ENCODE measurements around the gene MRPL36. TPM values are rescaled to one million over a fixed set of nuclear protein-coding genes. Genes with fewer than 3 reads are reported as not detected.

The MRPL36 gene
- total RNA-seq, 1 experiment from 2014 or later, result 79.9 TPM

DNA sequence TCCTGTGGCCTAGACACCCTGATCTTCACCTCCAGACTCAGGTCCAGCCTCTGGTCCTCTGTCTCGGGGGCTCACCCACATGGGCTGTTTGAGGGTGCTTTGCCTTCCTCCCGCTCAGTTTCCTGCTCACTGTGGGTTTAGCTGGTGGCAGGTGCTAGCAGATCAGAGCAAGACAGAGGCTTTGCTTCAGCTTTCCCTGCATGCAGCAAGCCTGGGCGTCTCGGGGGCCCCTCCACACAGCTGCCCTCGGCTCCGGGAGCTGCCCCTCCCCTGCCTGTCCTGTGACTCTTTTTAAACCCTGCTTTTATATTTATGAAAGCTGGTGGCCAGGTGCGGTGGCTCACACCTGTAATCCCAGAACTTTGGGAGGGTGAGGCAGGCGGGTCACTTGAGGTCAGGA, 14.6 kb downstream of the MRPL36 start:
- TF ChIP-seq CTCF (IDR thresholded peaks at IDR 0.05), result no peak
- TF ChIP-seq, protein P1, sequence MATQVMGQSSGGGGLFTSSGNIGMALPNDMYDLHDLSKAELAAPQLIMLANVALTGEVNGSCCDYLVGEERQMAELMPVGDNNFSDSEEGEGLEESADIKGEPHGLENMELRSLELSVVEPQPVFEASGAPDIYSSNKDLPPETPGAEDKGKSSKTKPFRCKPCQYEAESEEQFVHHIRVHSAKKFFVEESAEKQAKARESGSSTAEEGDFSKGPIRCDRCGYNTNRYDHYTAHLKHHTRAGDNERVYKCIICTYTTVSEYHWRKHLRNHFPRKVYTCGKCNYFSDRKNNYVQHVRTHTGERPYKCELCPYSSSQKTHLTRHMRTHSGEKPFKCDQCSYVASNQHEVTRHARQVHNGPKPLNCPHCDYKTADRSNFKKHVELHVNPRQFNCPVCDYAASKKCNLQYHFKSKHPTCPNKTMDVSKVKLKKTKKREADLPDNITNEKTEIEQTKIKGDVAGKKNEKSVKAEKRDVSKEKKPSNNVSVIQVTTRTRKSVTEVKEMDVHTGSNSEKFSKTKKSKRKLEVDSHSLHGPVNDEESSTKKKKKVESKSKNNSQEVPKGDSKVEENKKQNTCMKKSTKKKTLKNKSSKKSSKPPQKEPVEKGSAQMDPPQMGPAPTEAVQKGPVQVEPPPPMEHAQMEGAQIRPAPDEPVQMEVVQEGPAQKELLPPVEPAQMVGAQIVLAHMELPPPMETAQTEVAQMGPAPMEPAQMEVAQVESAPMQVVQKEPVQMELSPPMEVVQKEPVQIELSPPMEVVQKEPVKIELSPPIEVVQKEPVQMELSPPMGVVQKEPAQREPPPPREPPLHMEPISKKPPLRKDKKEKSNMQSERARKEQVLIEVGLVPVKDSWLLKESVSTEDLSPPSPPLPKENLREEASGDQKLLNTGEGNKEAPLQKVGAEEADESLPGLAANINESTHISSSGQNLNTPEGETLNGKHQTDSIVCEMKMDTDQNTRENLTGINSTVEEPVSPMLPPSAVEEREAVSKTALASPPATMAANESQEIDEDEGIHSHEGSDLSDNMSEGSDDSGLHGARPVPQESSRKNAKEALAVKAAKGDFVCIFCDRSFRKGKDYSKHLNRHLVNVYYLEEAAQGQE (IDR thresholded peaks at IDR 0.05; ENCODE audit: insufficient read depth in 1 of 2, low read depth in 2 of 2, low read length in 1 of 2), result no peak
- no peak for TF ChIP-seq POLR2AphosphoS5 (IDR thresholded peaks at IDR 0.05; ENCODE audit: low read depth, low read length)
- no peak for TF ChIP-seq TCF7L2 (IDR thresholded peaks at IDR 0.05; ENCODE audit: low read depth, low read length)
- no peak for TF ChIP-seq SIN3A (IDR thresholded peaks at IDR 0.05; ENCODE audit: borderline replicate concordance, insufficient read depth, low read depth, low read length)
- BruUV-seq (replicated peaks), result no TSS peak
- CTCF ChIA-PET, result no interaction called here

GRCh38 chr5:1784197-1785050, 15.2 kb downstream of the MRPL36 start:
- H3K27me3 ChIP-seq (ENCODE audit: control insufficient read depth, insufficient read depth, low read length), result no peaks in the 10 kb centered on the region
- intact Hi-C loops (cut with micrococcal nuclease; ENCODE audit: unreplicated experiment) (no loop called here), in situ Hi-C loops (cut with HindIII; ENCODE audit: low pct_unique_long_range_greater_than_20kb, low sequenced_read_pairs) (no loop called here)
- no peaks in the 10 kb centered on the region for H3K4me1 ChIP-seq (ENCODE audit: control insufficient read depth, insufficient read depth, low read length)
- TF ChIP-seq TCF7L2 (IDR thresholded peaks at IDR 0.05; ENCODE audit: low read depth, low read length) (no peak), CTCF (IDR thresholded peaks at IDR 0.05) (no peak), SIN3A (IDR thresholded peaks at IDR 0.05; ENCODE audit: borderline replicate concordance, insufficient read depth, low read depth, low read length) (no peak), POLR2AphosphoS5 (IDR thresholded peaks at IDR 0.05; ENCODE audit: low read depth, low read length) (no peak)
- TF ChIP-seq, protein P1 (IDR thresholded peaks at IDR 0.05; ENCODE audit: insufficient read depth in 1 of 2, low read depth in 2 of 2, low read length in 1 of 2), result no peak
- POLR2A ChIA-PET, result no interaction called here
- ATAC-seq (no peak), DNase-seq (ENCODE audit: low read depth, low spot score) (no peak)
- CTCF ChIA-PET, result no interaction called here
- H3K27ac ChIP-seq (ENCODE audit: low read length), result no peak overlapping the region
- no TSS peak for BruUV-seq (replicated peaks)
- H3K9me3 ChIP-seq (ENCODE audit: control insufficient read depth, insufficient read depth, low read depth, low read length), result no peaks in the 10 kb centered on the region
- H3K36me3 ChIP-seq (ENCODE audit: control insufficient read depth, insufficient read depth, low read length), result no peaks in the 10 kb centered on the region
- no peak overlapping the region for H3K4me3 ChIP-seq (ENCODE audit: low read depth in 2 of 2, low read length in 2 of 2)

More for the DNA sequence above, 14.6 kb downstream of the MRPL36 start:
- no peaks in the 10 kb centered on the region for H3K9me3 ChIP-seq (ENCODE audit: control insufficient read depth, insufficient read depth, low read depth, low read length)
- ATAC-seq (no peak), DNase-seq (ENCODE audit: low read depth, low spot score) (no peak)
- H3K36me3 ChIP-seq (ENCODE audit: control insufficient read depth, insufficient read depth, low read length), result no peaks in the 10 kb centered on the region
- H3K4me1 ChIP-seq (ENCODE audit: control insufficient read depth, insufficient read depth, low read length), result peaks cover 6% of the 10 kb centered on the region
- in situ Hi-C loops (cut with HindIII; ENCODE audit: low pct_unique_long_range_greater_than_20kb, low sequenced_read_pairs), result no loop called here
- POLR2A ChIA-PET, result no interaction called here
- intact Hi-C loops (cut with micrococcal nuclease; ENCODE audit: unreplicated experiment), result no loop called here
- H3K4me3 ChIP-seq (ENCODE audit: low read depth in 2 of 2, low read length in 2 of 2), result no peak overlapping the region
- H3K27ac ChIP-seq (ENCODE audit: low read length), result no peak overlapping the region
- H3K27me3 ChIP-seq (ENCODE audit: control insufficient read depth, insufficient read depth, low read length), result no peaks in the 10 kb centered on the region
